ENCODE results near the gene USF2.

USF2 gene

DNA sequence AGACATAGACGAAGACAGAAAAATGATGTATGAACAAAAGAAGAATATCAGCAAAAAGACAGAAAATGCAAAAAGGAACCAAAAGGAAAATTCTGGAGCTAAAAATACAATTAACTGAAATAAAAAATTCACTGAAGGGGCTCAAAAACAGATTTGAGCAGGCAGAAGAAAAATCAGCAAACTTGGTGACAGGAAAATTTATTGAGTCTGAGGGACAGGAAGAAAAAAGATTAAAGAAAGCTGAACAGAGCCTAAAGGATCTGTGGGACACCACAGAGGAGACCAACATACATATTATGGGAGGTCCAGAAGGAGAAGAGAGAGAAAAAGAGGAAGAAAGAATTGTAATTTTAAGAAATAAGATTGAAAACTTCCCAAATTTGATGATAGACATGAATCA, 27.3 kb upstream of the USF2 start:
- DNase-seq (ENCODE audit: low read depth in 2 of 2): no peak

DNA sequence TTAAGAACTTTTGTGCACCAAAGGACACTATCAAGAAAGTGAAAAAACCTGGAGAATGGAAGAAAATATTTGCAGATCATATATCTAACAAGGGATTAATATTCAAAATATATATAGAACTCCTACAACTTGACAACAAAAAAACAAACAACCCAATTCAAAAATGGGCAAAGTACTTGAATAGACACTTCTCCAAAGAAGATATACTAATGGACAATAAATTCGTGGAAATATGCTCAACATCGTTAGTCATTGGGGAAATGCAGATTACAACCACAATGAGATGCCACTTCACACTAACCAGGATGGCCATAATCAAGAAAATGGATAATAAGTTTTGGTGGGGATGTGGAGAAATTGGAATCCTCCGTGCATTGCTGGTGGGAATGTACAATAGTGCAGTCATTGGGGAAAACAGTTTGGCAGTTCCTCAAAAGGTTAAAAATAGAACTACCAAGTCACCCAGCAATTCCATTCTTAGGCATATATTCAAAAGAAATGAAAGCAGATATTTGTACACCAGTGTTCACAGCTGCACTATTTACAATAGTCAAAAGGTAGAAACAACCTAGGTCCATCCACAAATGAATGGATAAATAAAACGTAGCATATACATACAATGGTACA, 22.2 kb upstream of the USF2 start:
- DNase-seq (ENCODE audit: low read depth in 2 of 2): no peak

DNA sequence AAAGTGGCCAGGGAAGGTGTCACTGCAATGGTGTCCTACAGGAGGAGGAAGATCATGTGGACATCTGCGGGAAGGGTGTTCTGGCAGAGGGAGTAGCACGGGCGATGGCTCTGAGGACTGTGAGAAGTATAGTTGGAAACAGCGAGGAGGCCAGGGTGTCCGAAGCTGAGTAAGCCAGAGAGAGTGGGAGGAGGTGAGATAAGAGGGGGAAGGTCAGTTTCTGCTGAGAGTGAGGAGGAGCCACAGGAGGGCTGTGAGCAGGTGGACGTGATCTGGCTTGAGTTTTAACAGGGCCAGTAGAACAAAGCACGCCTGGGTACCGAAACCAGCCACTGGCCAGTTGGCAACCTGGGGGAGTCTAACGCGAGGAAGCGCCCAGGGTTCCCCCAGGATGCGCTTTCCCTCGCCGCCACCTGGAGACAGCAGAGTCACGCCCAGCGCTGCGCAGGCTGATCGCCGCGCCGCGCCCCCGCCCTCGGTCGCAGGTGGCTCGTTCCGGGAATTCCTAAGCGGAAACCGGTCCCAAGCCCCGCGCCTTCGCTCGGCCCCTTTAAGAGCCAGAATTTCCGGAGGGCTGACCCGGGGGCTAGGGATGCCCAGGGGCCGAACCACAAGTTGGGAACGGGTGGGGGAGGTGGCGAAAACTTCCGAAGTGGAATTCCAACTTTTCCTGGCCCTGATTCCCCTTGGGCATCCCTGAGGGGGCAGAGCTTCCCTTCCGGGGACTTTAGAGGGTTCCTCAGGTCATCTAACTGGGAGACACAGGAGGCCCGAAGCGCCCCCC, 21.0 kb upstream of the USF2 start:
- DNase-seq (ENCODE audit: low read depth in 2 of 2): peak in 1 of 2 donors; percentile 54

DNA sequence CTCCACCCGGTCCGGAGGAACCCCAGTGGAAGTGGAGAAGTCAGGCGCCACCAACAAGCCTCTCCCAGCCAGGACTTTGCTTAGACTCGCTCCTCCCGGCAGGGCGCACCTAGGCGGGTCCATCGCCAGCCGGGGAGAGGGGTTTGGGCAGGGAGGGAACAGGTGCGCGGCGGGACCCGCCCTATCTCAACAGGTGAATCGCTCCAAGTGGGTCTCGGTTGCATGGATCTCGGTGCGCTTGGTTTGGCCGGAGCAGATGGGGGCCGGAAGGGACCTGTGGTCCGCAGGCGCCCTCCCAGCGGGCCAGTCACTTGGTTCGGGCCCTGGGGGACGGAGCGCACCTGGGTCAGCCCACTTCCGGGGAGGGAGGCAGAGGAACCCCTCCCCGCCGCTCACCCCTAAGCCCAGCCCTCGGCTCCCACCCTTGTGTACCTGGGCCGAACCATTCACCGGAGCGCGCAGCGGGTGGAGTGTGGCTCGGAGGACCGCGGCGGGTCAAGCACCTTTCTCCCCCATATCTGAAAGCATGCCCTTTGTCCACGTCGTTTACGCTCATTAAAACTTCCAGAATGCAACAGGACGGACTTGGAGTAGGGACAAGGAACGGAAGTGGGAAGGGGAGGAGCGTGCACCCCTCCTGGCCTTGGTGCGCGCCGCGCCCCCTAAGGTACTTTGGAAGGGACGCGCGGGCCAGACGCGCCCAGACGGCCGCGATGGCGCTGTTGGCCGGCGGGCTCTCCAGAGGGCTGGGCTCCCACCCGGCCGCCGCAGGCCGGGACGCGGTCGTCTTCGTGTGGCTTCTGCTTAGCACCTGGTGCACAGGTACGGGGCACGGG, 20.2 kb upstream of the USF2 start, which contains the start of gene LSR:
Gene LSR (plus strand): TSS at position 693 of the 836 bp plus-strand sequence. CDS start 21 bp downstream, at position 714.
- DNase-seq (ENCODE audit: low read depth in 2 of 2): peak; percentile 53 to 55

DNA sequence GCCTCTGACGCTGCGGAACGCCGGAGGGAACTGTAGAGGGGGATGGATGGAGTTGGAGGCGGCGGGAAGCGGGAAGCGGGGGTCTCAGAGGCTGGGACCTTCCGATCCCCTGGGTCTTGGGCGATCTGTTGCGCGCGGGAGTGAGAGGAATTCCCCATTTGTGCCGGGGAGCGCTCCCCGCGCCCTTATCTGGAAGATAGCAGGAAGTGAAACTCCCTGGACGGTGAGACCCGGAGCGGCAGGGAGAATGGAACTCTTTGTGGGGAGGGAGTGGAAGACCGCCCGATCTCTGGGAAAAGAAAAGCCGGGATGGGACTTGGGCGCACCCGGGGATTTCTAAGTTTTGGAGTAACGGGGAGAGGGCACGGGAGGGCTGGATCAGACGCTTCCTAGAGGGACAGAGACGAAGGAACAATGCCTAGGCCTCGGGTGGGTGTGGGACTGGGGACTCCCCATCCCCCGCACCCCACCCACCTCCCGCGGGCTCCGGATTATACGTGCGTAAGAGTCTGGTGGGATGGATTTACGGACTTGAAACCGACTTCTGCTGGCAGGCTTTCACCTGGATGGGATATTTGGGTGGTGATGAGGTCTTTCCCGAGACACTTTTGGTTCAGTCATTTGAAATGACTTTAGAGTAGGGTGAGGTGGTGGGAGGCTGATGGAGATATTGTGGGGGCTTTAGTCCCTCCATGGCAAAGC, 19.5 kb upstream of the USF2 start:
- DNase-seq (ENCODE audit: low read depth in 2 of 2): no peak

DNA sequence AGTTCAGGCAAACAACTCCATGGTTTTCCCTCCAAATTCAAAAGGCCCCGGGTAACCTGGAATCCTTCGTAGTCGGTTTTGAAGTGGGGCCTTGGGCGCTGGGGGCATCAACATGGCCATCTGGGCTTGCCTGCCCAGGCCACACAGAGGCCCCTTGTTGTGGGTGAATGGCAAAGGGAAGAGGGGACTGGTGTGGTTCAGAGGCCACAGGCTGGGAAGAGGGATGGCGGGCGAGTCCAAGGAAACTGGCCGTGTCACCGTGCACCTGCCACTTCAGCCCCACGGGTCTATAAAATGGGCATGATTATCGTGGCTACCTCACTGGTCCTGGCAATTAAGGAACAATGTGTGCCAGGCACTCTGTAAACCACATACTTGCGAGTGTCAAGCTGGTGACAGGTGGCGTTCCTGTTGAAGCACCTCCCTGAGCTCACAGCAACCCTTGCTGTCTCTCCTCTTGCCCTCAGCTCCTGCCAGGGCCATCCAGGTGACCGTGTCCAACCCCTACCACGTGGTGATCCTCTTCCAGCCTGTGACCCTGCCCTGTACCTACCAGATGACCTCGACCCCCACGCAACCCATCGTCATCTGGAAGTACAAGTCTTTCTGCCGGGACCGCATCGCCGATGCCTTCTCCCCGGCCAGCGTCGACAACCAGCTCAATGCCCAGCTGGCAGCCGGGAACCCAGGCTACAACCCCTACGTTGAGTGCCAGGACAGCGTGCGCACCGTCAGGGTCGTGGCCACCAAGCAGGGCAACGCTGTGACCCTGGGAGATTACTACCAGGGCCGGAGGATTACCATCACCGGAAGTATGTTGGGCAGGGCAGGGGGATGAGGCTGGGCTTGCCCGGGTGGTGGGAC, 18.7 kb upstream of the USF2 start:
- no peak for DNase-seq (ENCODE audit: low read depth in 2 of 2)

DNA sequence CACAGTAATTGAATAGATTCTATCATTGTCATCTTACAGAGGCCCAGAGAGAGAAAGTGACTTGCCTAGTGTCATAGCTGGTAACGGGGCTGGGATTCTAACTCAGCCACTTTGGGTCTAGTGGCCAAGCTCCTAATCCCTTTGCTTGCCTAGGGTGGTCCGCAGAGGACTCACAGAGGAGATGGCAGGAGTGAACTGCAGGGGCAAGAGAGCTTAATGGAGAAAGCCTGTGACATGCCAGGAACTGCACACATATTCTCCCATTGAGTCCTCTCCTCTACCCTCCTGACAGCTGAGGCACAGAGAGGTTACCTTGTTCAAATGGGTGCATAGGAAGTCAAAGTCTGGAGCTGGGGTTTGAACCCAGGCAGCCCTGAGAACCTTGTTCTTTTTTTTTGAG, 17.3 kb upstream of the USF2 start:
- DNase-seq (ENCODE audit: low read depth in 2 of 2): no peak

DNA sequence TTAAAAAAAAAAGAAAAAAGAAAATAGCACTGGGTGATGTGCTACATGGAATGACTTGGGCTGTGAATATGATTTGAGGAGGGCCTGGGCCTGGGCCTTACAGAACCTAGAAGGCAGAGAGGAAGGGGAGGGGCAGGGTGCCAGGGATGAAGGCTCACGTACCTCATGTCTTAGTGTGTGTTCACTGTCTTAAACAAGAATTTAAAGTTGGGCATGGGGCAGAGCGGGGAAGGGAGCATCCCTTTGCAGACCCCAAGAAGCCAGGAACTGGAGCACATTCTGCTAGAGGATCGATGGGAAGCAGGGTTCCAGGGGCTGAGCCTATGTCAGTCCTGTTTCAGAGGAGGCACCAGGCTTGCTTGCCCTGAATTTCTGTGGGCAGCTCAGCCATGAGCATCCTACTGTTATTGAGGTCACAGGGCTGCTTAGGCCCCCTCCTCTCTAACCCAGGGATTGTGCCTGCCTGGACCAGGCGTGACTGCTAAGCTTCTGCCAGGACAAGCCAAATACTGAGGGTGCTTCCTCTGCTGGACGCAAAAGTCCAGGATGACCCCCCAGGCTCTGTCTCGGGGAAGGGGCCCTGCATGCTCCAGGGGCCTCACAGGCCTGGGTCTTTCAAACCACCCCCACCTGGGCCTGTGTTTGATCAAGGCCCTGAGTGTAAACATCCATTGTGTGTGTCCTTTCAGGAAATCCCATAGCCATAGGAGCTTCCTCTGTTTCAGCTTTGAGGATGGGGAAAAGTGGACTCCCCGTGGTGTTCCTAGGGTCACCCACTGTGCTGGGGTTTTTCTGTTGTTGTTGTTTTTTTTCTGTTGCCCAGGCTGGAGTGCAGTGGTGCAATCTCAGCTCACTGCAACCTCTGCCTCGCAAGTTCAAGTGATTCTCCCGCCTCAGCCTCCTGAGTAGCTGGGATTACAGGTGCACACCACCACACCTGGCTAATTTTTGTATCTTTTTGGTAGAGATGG, 15.2 kb upstream of the USF2 start:
- no peak for DNase-seq (ENCODE audit: low read depth in 2 of 2)

DNA sequence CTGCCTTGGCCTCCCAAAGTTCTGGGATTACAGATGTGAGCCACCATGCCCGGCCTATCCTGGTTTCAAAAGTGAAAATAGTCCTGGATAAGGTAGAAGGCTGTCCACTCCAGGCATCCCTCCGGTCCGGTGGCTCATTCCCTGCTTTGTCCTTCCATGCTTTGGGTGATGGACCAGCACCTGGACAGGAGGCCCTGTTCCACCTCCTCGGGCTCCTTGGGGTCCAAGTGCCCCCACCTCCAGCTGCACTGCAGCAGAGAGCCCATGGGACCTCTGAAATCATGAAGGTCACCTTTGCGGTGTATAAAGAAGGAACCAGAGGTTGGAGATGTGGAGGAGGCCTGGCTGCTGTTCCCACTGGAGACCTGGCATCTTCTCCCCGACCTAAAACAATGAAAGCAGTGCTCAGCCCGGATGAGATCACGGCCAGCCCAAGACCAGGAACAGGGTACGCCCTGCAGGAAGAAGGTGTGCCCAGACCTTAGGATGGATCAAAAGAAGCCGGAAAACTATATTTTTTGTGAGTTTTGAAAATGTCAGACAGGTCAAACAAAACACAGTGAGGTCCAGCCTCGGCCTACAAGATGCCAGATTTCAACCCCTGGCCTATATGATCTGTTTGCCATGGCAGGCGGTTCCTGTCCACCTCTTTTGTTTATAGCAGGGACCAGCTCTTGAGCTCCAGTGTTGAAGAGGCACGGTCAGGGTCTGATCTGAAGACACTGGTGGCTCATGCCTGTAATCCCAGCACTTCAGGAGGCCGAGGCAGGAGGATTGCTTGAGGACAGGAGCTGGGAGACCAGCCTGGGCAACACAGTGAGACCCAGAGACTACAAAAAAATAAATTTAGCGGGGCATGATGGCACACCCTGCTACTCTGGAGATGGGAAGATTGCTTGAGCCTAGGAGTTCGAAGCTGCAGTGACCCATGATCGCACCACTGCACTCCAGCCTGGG, 14.1 kb upstream of the USF2 start:
- no peak for DNase-seq (ENCODE audit: low read depth in 2 of 2)

DNA sequence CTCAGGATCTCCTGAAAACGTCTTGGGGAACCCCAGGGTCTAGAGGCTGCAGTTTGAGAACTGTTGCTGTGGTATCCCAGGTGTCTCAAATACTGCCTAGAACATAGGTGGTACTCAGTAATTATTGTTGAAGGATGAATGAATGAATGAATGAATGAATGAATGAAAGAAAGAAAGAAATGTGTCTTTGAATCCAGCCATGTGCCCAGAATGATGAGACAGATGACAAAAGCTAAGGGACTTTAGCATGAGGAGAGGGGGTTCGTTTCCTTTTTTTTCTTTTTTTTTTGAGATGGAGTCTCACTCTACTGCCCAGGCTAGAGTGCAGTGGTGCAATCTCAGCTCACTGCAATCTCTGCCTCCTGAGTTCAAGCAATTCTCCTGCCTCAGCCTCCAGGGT, 12.2 kb upstream of the USF2 start:
- no peak for DNase-seq (ENCODE audit: low read depth in 2 of 2)

DNA sequence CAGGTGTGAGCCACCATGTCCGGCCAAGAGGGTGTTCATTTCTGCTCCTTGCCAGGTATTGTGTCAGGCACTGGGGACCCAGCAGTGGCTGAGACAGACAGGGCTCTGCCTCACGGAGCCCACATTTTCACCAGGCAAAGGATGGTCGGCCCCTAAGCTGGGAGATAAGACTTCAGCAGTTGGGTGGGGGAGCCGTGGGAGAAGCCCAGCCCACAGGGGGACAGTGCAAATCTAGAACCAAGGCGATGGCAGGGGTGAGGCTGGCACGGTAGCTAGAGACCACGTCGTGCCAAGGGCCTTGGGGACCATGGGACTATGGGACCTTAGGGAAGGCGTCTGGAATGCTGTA, 11.7 kb upstream of the USF2 start:
- no peak for DNase-seq (ENCODE audit: low read depth in 2 of 2)

DNA sequence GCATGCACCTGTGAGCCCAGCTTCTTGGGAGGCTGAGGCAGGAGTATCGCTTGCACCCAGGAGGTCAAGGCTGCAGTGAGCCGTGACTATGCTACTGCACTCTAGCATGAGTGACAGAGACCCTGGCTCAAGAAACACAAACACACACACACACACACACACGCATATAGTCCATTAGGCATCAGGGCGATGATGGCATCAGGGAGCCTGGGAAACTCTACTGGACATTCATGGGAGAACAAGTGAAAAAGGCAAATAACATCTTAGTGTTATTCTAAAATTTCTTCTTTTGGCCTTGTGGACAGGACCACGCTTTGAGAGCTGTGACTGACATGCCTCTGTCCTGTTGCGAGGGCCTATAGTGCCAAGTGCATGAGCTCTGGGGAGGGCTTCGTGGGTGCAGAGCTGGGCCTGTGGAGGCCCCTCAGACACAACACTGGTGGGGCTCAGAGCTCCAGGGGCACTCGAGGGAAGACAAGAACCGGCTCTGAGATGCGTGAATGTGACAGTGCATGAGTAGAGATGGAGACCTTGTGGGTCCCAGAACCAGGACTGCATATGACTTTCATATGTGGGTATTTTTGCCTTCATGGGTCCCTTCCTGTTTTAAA, 8.0 kb upstream of the USF2 start:
- no peak for DNase-seq (ENCODE audit: low read depth in 2 of 2)

DNA sequence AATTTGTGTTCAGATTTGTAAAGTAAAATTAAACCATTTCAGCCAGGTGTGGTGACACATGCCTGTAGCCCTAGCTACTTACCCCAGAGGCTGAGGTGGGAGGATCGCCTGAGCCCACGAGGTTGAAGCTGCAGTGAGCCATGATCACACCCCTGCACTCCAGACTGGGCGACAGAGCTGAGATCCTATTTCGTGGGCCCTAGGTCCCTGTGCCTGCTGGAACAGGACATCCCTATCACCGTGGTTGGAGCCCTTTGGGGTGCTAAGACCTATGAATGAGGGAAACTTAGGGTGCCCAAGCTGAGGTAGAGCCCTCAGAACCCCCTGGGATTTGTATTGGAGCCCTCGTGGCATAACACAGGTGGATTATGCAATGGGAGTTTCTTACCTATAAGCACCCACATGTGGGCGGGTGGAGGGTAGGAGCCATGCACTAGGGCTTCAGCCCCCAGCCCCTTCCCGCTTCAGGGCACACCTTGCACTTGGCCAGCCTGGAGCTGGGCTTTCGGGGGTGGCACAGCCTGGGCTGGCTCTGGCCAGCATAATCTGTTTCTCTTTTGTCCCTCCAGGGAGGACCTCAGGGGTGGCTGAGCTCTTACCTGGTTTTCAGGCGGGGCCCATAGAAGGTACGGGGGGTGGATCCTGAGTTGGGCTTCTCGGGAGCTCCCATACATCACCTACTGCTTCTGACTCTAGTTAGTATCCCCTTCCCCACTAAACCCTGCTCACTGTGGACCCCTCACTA, 7.2 kb upstream of the USF2 start:
- no peak for DNase-seq (ENCODE audit: low read depth in 2 of 2)

DNA sequence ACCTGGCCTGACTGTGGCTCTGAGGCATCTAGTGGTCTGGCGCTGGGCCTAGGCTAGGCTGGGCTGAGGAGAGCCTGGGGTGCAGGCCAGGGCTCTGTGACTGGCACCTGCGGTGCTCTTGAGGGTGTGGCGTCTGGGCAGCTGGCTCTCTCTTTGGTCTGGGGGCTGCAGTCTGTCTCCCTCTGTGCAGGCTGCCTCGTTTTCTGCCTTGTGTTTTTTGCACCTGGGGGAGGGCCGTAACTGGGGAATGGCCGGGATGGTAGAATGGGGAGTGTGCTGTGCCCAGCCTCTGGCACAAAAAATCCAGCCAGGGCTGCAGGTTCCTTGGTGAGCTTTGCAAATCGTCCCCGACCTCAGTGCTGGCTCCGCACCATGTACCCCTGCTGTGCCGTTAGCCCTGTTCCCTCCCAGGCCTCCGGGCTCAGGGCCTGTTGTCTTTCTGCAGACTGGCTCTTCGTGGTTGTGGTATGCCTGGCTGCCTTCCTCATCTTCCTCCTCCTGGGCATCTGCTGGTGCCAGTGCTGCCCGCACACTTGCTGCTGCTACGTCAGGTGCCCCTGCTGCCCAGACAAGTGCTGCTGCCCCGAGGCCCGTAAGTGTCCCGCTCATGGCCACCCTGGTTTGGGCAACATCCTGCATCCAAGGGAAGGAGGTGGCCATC, 6.5 kb upstream of the USF2 start:
- DNase-seq (ENCODE audit: low read depth in 2 of 2): no peak

DNA sequence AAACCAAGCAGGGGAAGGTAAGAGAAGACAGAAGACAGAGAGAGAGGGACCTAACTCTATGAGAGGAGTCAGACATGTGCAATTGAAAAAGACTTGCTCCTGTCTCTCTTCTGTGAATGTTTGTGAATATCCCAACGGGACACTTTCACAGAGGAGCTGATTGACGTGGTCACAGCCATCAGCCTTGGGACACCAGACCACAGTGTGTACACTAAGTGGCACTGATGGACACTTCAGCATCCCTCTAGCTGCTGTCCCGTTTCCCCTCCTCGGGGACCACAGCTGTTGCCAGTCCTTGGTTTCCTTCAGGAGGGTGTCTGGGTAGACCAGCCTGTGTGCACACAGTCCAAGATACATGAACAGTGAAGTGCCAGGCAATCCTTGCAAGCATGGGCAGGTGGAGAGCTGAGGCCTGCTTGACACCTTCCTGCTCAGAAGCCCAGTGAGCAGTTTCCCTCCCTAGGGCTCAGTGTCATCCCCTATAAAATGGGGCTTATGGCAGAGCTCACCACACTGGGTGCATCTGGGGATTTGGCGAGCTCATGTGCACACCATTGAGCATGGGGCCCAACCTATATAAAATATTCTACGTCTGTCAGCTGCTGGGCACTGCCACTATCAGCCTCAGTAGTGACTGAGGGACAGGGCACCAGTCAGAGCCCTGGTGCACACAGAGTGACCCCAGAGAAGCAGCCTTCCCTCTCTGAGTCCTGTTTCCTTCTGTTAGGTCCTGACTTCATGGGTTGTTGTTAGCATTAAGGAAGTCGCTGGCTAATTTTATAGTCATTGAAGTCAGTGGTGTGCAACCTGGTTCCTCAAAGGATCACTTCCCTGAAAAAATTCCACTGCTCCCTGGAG, 4.3 kb upstream of the USF2 start:
- no peak for DNase-seq (ENCODE audit: low read depth in 2 of 2)

All from stimulated activated CD4-positive, alpha-beta T cell treated with anti-CD3 and anti-CD28 coated beads, Interleukin-1b, Interleukin-23, amount 100 ng/mL, for 4 hours (primary cell).